Middle frontal gyrus (tissue), 1 donor: Measurements from ENCODE around the gene CENPP.

Source experiments
- DNase-seq: peaks from one replicate; pipeline ENCODE4 v3.0.0-alpha.2; 2015; ENCODE audit warnings: low spot score; ENCODE audit errors: extremely low spot score

CENPP gene

GRCh38 chr9:92312887-92313623 lies 12.7 kb upstream of the CENPP start:
- DNase-seq = no peak

- no peak for DNase-seq
Observed at GRCh38 chr9:92313624-92314012, 12.1 kb upstream of the CENPP start.

GRCh38 chr9:92315456-92315855 lies 10.3 kb upstream of the CENPP start:
- DNase-seq = no peak

- no peak for DNase-seq
Observed at GRCh38 chr9:92324431-92324830, 1.3 kb upstream of the CENPP start.

GRCh38 chr9:92324889-92325268 lies 874 bp upstream of the CENPP start:
- DNase-seq = no peak

GRCh38 chr9:92325991-92326500 lies 293 bp downstream of the CENPP start:
- no peak for DNase-seq

- no peak for DNase-seq
Observed at GRCh38 chr9:92327283-92327850, 1.6 kb downstream of the CENPP start.

GRCh38 chr9:92328225-92328624 lies 2.5 kb downstream of the CENPP start:
- DNase-seq = no peak

GRCh38 chr9:92332577-92333281 lies 7.0 kb downstream of the CENPP start:
- no peak for DNase-seq

GRCh38 chr9:92333282-92333634 lies 7.5 kb downstream of the CENPP start:
- no peak for DNase-seq

GRCh38 chr9:92341578-92341977 lies 15.8 kb downstream of the CENPP start:
- DNase-seq = no peak

- no peak for DNase-seq
Observed at GRCh38 chr9:92342825-92343488, 17.2 kb downstream of the CENPP start.

GRCh38 chr9:92345582-92345981 lies 19.8 kb downstream of the CENPP start:
- no peak for DNase-seq

GRCh38 chr9:92349771-92350739 lies 24.3 kb downstream of the CENPP start:
- DNase-seq = peak; percentile 40

GRCh38 chr9:92350740-92351133 lies 25.0 kb downstream of the CENPP start:
- DNase-seq = no peak

- no peak for DNase-seq
Observed at GRCh38 chr9:92353051-92353450, 27.3 kb downstream of the CENPP start.

GRCh38 chr9:92359394-92359995 lies 33.7 kb downstream of the CENPP start:
- DNase-seq = no peak

- no peak for DNase-seq
Observed at GRCh38 chr9:92360083-92360482, 34.3 kb downstream of the CENPP start.

- DNase-seq = no peak
Observed at GRCh38 chr9:92369075-92369474, 43.3 kb downstream of the CENPP start.

- no peak for DNase-seq
Observed at GRCh38 chr9:92373167-92373566, 47.4 kb downstream of the CENPP start.
